Adipocyte (in vitro differentiated cells): ENCODE data around the gene MIDN.

ENCODE experiments used
- DNase-seq: peaks from one replicate; pipeline ENCODE4 v3.0.0-alpha.2; 2015; ENCODE audit warnings: low read depth
- H3K27me3 ChIP-seq: replicated peaks from 2 replicates; pipeline ENCODE4 v1.7.0; 2013; ENCODE audit warnings: mild to moderate bottlenecking, low read length, moderate library complexity; ENCODE audit not compliant: control insufficient read depth, insufficient read depth
- H3K36me3 ChIP-seq: 2 replicates; pipeline ENCODE4 v1.7.0; 2013; ENCODE audit warnings: low read length, mild to moderate bottlenecking, moderate library complexity; ENCODE audit not compliant: control insufficient read depth, insufficient read depth, severe bottlenecking
- H3K4me1 ChIP-seq: 2 replicates; pipeline ENCODE4 v1.7.0; 2013; ENCODE audit warnings: mild to moderate bottlenecking, low read length, moderate library complexity; ENCODE audit not compliant: control insufficient read depth, insufficient read depth
- H3K4me3 ChIP-seq: 2 replicates; pipeline ENCODE4 v1.7.0; 2013; ENCODE audit warnings: mild to moderate bottlenecking, low read length, moderate library complexity
- H3K9ac ChIP-seq: 2 replicates; pipeline ENCODE4 v1.7.0; 2013; ENCODE audit warnings: mild to moderate bottlenecking, low read length, moderate library complexity
- H3K9me3 ChIP-seq: 2 replicates; pipeline ENCODE4 v1.7.0; 2013; ENCODE audit warnings: mild to moderate bottlenecking, low read length, moderate library complexity; ENCODE audit not compliant: control insufficient read depth

Gene MIDN

DNA sequence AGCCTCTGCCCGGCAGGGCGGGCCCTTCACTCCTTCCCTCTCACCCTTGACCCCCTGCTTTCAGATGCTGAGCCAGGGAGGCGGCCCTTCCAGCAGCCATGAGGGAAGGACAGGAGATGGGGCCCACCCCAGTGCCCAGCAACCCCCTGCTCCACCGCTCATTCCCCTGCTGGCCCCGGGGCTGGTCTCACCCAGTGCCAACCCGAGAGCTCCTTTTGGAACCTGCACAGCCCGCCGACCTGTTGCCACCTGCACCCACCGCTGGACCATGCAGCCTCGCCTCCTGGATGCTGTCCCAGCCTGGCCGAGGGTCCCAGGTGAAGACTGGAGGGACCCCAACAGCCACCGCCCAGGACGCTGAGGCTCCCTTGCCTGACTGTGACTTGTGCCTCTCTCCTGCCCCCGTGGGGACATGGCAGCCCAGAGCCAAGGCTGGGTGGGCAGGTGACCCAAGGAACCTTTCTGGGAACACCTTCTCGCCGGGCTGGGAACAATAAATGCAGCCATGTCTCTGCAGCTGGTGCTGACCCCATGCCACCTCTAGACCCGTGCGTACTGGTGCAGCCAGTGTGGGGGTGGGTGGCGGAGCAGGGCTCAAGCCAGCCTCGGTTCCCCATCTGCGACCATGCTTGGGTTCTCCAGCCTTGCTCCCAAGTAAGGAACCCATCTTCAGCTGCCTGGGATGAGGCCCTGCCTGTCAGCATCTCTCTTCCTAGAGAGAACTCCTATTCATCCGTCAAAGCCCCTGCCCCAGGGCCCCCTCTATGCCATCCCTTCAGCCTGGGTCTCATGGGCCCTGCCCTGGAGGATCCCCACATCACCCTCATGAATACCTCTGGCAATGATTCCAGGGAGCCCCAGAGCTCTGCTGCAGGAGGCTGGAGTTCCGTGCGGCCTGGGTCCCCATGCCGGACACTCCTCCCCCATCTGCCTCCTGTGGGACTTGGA lies 30.6 kb downstream of the MIDN start:
- no peak for DNase-seq
- Histone ChIP-seq H3K4me1 (peaks cover 20% of the 10 kb centered on the region), H3K4me3 (no peak overlapping the region), H3K9me3 (no peaks in the 10 kb centered on the region), H3K36me3 (peaks cover 28% of the 10 kb centered on the region), H3K27me3 (peaks cover 10% of the 10 kb centered on the region), H3K9ac (no peak overlapping the region)

DNA sequence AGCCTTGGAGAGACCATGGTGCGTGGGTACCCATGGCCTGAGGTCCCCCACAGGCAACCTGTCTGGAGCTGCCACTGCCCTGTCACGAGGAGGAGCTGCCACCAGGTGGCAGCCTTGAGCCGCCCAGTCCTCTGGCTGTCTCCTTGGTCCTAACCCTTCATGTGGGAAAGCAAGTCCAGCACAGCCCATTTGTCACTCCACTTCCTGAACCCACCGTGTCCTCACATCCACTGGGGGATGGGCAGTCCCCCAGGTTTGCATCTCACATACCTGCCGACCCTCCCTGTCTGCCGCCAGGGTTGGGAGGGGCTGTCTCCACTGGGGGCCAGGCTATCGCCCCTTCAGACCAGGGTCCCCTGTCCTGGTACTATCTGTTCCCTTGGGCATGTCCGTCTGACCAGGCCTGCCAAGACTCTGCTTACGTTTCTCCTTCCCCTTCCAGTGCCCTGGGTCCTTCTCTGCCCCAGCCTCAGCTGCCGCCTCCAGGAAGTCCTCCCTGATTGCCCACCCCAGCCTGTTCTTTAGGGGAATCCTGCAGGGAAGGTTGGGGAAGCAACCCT lies 31.5 kb downstream of the MIDN start:
- Histone ChIP-seq H3K4me3 (no peak overlapping the region), H3K27me3 (peaks cover 19% of the 10 kb centered on the region), H3K9ac (no peak overlapping the region), H3K4me1 (peaks cover 11% of the 10 kb centered on the region), H3K9me3 (no peaks in the 10 kb centered on the region), H3K36me3 (peaks cover 19% of the 10 kb centered on the region)
- peak; percentile 89 for DNase-seq

DNA sequence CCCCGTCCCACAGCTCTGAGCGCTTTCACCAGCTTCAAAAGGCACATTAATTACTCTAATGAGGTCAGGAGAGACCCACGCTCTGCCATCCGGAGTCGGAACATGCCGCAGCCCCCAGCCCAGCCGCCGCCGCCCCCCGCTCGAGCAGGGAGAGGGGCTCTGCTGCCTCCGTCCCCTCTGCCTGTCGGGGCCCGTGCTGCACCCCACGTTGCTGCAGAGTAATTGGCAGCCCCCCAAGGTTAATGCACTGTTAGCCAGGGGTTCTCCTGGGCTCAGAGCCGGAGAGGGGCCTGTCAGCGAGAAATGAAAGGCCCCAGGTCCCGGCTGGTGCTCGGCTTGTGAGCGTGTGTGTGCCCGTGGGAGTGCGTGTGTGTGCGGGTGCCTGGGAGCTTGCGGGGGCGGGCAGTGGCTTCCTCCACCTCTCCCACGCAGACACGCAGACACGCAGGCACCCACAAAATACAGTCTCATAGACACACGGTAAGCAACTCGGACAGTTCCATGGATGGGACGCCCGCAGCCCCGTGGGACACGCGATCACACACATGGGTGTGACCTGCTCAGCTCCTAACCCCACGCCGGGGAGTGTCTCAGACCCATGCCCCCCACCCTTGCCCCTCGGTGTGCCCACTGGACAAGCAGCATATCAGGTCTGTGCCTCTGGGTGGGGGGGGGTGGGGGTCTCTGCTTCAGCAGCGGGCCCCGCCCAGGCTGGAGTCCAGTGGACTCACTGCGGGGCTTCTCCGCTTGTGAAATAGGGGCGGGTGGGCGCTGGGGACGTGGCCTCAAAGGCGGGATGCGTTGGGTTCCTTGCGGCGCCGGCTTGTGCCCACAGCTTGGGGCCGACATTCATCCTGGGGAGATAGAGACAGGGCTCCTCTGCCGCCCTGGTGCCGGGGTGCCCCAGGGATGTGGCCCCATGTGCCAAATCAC lies 32.5 kb downstream of the MIDN start:
- no peak overlapping the region for H3K9ac ChIP-seq
- H3K27me3 ChIP-seq: peaks cover 22% of the 10 kb centered on the region
- no peak for DNase-seq
- H3K9me3 ChIP-seq: no peaks in the 10 kb centered on the region
- peaks cover 8% of the 10 kb centered on the region for H3K4me1 ChIP-seq
- peaks cover 18% of the 10 kb centered on the region for H3K36me3 ChIP-seq
- no peak overlapping the region for H3K4me3 ChIP-seq

DNA sequence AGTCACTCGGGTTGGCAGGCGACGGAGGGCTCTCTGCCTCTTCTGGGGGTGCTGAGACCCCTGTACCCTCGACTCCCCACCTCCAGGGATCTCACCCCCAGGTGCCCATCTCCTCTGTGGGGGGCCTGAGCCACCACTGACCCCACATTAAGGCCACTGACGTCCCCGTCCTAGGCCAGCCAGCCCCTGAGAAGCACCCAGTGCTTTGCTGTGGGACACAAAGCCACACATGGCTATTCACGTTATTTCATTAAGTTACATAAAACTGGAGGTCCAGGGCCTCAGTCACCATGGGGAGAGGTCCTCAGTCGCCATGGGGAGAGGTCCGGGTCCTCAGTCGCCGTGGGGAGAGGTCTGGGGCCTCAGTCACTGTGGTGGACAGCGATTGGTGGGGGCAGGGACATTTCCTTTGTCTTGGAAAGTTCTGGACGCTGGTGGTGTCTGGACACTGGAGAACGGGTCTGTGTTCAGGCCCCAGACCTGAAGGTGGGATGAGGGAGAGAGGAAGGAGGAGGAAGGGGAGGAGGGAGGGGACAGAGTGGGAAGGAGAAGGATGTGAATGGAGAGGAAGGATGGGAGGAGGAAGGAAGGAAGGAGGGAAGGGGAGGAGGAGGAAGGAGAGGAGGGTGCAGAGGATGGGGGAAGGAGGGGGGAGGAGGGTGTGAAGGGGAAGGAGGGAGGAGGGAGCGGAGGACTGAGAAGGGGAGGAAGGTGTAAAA lies 33.3 kb downstream of the MIDN start:
- H3K9me3 ChIP-seq: no peaks in the 10 kb centered on the region
- no peaks in the 10 kb centered on the region for H3K4me1 ChIP-seq
- no peak overlapping the region for H3K9ac ChIP-seq
- H3K27me3 ChIP-seq: peaks cover 26% of the 10 kb centered on the region
- peaks cover 18% of the 10 kb centered on the region for H3K36me3 ChIP-seq
- H3K4me3 ChIP-seq: no peak overlapping the region
- DNase-seq: no peak

GRCh38 chr19:1282588-1283206 lies 34.3 kb downstream of the MIDN start:
- Histone ChIP-seq H3K4me3 (no peak overlapping the region), H3K36me3 (peaks cover 13% of the 10 kb centered on the region), H3K9ac (no peak overlapping the region), H3K27me3 (peaks cover 31% of the 10 kb centered on the region), H3K4me1 (no peaks in the 10 kb centered on the region), H3K9me3 (no peaks in the 10 kb centered on the region)
- DNase-seq: no peak

- Histone ChIP-seq H3K9ac (no peak overlapping the region), H3K27me3 (peaks cover 37% of the 10 kb centered on the region), H3K4me1 (no peaks in the 10 kb centered on the region), H3K36me3 (peaks cover 10% of the 10 kb centered on the region), H3K4me3 (no peak overlapping the region), H3K9me3 (no peaks in the 10 kb centered on the region)
- no peak for DNase-seq
These were observed 35.0 kb downstream of the MIDN start for GRCh38 chr19:1283207-1283916.

DNA sequence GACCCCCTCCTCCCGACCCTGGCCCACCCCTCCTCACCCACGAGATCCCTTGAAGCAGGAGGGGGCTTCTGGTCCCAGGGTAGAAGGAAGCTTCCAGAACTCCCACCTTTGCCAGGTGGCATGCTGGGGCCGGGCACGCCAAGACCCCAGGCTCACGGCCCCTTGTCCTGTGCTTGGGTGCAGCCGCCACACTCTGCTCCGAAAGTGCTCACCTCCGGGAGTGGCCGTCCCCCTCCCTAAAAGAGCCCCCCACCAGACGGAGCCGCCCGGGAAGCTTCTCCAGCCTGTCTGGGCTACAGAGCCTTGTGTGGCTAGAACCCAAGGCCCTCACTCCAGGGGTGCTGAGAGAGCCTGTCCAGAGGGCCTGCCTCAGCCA lies 35.5 kb downstream of the MIDN start:
- DNase-seq: no peak
- peaks cover 7% of the 10 kb centered on the region for H3K36me3 ChIP-seq
- no peaks in the 10 kb centered on the region for H3K4me1 ChIP-seq
- H3K4me3 ChIP-seq: no peak overlapping the region
- H3K9me3 ChIP-seq: no peaks in the 10 kb centered on the region
- H3K9ac ChIP-seq: no peak overlapping the region
- H3K27me3 ChIP-seq: peaks cover 43% of the 10 kb centered on the region

GRCh38 chr19:1284293-1284978 lies 36.1 kb downstream of the MIDN start:
- Histone ChIP-seq H3K9me3 (no peaks in the 10 kb centered on the region), H3K9ac (no peak overlapping the region), H3K4me1 (no peaks in the 10 kb centered on the region), H3K4me3 (no peak overlapping the region), H3K36me3 (peaks cover 2% of the 10 kb centered on the region), H3K27me3 (peaks cover 48% of the 10 kb centered on the region)
- no peak for DNase-seq

DNA sequence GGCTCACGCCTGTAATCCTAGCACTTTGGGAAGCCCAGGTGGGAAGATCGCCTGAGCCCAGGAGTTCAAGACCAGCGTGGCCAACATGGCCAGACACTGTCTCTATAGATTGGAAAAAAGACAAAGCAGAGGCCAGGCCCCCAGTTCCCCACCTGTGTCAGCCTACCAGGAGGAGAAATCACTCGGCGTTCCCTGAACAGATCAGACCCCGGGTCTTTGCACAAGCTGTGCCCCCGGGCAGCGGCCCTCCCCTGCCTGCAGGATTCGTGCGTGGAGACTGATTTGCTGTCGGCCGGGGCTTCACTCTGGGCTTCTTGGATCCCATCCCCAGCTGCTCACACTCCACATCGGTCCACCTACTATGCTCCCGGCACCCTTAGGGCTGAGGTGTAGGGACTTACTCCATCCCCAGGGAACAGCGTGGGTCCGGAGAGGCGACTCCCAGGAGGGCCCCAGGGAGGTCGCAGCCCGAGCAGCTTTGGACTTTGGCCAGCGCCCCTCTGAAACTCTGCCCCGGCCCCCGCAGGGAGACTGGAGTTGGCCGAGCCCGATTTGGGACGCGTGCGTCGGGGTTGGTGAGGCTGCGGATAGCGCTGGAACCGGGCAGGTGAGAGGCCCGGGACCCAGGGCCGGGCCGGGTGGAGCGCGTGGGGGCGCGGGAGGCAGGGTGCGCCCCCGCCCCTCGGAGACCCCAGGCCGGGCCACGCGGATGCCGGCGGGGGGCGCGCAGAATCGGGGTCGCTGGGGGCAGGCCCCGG lies 36.8 kb downstream of the MIDN start:
- Histone ChIP-seq H3K4me1 (no peaks in the 10 kb centered on the region), H3K9ac (no peak overlapping the region), H3K9me3 (no peaks in the 10 kb centered on the region), H3K36me3 (no peaks in the 10 kb centered on the region), H3K27me3 (peaks cover 50% of the 10 kb centered on the region), H3K4me3 (no peak overlapping the region)
- no peak for DNase-seq
